ENCODE results near the gene CPA5.

DNA sequence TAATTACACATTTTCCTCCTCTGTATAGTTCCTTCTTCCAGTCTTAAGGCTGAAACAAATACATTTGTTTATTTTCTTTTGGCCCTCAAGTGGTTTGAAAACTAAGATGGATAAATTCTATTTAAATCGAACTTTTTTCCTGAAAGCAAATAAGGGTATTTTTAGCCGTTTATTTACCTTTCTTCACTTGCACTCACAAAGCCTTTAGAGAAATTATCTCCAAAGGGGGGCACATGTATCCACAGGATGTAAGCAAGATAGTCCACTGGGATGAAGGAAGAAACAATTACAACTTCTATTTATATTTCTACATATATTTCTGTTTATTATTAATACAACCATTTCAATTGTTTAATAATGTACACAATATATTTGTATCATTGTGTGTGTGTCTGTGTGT lies 41.5 kb upstream of the CPA5 start:
- TF ChIP-seq, protein P1, sequence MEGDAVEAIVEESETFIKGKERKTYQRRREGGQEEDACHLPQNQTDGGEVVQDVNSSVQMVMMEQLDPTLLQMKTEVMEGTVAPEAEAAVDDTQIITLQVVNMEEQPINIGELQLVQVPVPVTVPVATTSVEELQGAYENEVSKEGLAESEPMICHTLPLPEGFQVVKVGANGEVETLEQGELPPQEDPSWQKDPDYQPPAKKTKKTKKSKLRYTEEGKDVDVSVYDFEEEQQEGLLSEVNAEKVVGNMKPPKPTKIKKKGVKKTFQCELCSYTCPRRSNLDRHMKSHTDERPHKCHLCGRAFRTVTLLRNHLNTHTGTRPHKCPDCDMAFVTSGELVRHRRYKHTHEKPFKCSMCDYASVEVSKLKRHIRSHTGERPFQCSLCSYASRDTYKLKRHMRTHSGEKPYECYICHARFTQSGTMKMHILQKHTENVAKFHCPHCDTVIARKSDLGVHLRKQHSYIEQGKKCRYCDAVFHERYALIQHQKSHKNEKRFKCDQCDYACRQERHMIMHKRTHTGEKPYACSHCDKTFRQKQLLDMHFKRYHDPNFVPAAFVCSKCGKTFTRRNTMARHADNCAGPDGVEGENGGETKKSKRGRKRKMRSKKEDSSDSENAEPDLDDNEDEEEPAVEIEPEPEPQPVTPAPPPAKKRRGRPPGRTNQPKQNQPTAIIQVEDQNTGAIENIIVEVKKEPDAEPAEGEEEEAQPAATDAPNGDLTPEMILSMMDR (IDR thresholded peaks at IDR 0.05), result no peak
- no peak for TF ChIP-seq FOXM1 (IDR thresholded peaks at IDR 0.05; ENCODE audit: low read depth)
- no peak for TF ChIP-seq JUND (IDR thresholded peaks at IDR 0.05)
- no peak for TF ChIP-seq RAD21 (IDR thresholded peaks at IDR 0.05; ENCODE audit: low read length)
- TF ChIP-seq POLR2AphosphoS5 (IDR thresholded peaks at IDR 0.05; ENCODE audit: low read depth, low read length), result no peak
- no peak for TF ChIP-seq EZH2phosphoT487 (IDR thresholded peaks at IDR 0.05; ENCODE audit: borderline replicate concordance, low read depth)
- TF ChIP-seq TCF12 (IDR thresholded peaks at IDR 0.05), result no peak
- TF ChIP-seq YY1 (IDR thresholded peaks at IDR 0.05; ENCODE audit: low read depth), result no peak
- no peak for TF ChIP-seq MXI1 (IDR thresholded peaks at IDR 0.05; ENCODE audit: low read depth, low read length)
- TF ChIP-seq TAF1 (IDR thresholded peaks at IDR 0.05; ENCODE audit: borderline replicate concordance, low read depth, low read length), result no peak
- TF ChIP-seq EP300 (IDR thresholded peaks at IDR 0.05; ENCODE audit: borderline replicate concordance in 1 of 2, low read depth in 1 of 2, low read length in 1 of 2), result no peak
- TF ChIP-seq, protein P2, sequence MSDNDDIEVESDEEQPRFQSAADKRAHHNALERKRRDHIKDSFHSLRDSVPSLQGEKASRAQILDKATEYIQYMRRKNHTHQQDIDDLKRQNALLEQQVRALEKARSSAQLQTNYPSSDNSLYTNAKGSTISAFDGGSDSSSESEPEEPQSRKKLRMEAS (IDR thresholded peaks at IDR 0.05; ENCODE audit: low read depth), result no peak
- no peak for TF ChIP-seq GABPA (IDR thresholded peaks at IDR 0.05; ENCODE audit: low read depth)

Measured in SK-N-SH (cell line).